Erythroblast (primary cell): ENCODE results near the gene GTPBP1.

Source experiments
- GATA1 ChIP-seq: IDR thresholded peaks from 2 replicates; pipeline ENCODE4 v1.6.1; 2011; ENCODE audit warnings: low read depth, mild to moderate bottlenecking, control low read depth, low read length, moderate library complexity
- POLR2A ChIP-seq: IDR thresholded peaks from 2 replicates; pipeline ENCODE4 v1.6.1; 2011; ENCODE audit warnings: mild to moderate bottlenecking, low read length

DNA sequence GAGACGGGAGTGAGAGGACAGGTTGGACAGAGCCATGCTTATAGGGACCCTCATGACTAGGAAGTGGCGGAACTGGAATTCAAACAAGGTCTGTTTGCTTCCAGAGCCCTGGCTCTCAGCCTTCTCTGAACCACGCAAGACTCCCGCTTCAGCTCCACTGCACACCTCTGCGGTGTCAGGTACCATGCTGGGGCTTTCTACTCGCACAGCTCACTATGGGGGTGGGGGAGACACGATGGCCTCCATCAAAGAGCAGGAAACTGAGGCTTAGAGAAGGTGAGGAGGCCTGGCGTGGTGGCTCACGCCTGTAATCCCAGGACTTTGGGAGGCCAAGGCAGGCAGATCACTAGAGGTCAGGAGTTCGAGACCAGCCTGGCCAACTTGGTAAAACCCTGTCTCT, 35.8 kb downstream of the GTPBP1 start:
- TF ChIP-seq POLR2A (no peak), GATA1 (no peak)
